HepG2 (cell line): ENCODE data around the gene APOC1. TPM values are rescaled to one million over a fixed set of nuclear protein-coding genes. Genes with fewer than 3 reads are reported as not detected.
A peak's percentile ranks its signal among the peaks of the same experiment; 100 is the strongest.

Experiments
- ASH2L ChIP-seq: fragments of 300-600, 200-600 bp; sonication (generic); IDR thresholded peaks from 2 replicates; pipeline ENCODE4 v1.7.0; 2017; ENCODE audit warnings: low read depth, mild to moderate bottlenecking, moderate library complexity, mixed read lengths, low read length; ENCODE audit not compliant: insufficient read length
- ATF7-NPFF ChIP-seq: sonication (generic); formaldehyde crosslinking; IDR thresholded peaks from 2 replicates; pipeline ENCODE4 v1.8.1; 2023; ENCODE audit warnings: mild to moderate bottlenecking, low read depth, missing genetic modification reagents, moderate library complexity
- ETV6 ChIP-seq: sonication (generic); formaldehyde crosslinking; conservative IDR thresholded peaks from 2 replicates; pipeline ENCODE4 v1.4.0; 2020; ENCODE audit warnings: missing genetic modification reagents
- KLF11 ChIP-seq: IDR thresholded peaks from 2 replicates; pipeline ENCODE4 v1.6.1; 2016; ENCODE audit warnings: missing compliant biosample characterization
- MXD4 ChIP-seq: IDR thresholded peaks from 2 replicates; pipeline ENCODE4 v1.6.1; 2016; ENCODE audit warnings: mild to moderate bottlenecking, missing biosample characterization, missing genetic modification reagents
- NFIB ChIP-seq: sonication (generic); formaldehyde crosslinking; IDR thresholded peaks from 2 replicates; pipeline ENCODE4 v1.9.0; 2021; ENCODE audit warnings: missing genetic modification reagents, mild to moderate bottlenecking, borderline replicate concordance
- NFYB ChIP-seq: sonication (generic); formaldehyde crosslinking; IDR thresholded peaks from 2 replicates; pipeline ENCODE4 v1.4.0; 2020; ENCODE audit warnings: missing genetic modification reagents
- NR2F1 ChIP-seq, 2 experiments: fragments of 450-650 bp in 1 of 2; formaldehyde crosslinking in 1 of 2; IDR thresholded peaks; 2 replicates each; pipeline versions ENCODE4 v1.5.0 to v1.6.1; 2016 to 2020; ENCODE audit warnings: mild to moderate bottlenecking in 1 of 2, missing compliant biosample characterization in 1 of 2, missing genetic modification reagents in 1 of 2, moderate library complexity in 1 of 2
- PITX1 ChIP-seq: sonication (generic); formaldehyde crosslinking; IDR thresholded peaks from 2 replicates; pipeline ENCODE4 v1.5.1; 2020; ENCODE audit warnings: mild to moderate bottlenecking, missing genetic modification reagents
- TBP ChIP-seq: sonication (generic); formaldehyde crosslinking; IDR thresholded peaks from 2 replicates; pipeline ENCODE4 v1.5.0; 2020; ENCODE audit warnings: missing genetic modification reagents
- TOE1 ChIP-seq: sonication (generic); formaldehyde crosslinking; IDR thresholded peaks from 2 replicates; pipeline ENCODE4 v1.4.0; 2020; ENCODE audit warnings: mild to moderate bottlenecking, missing genetic modification reagents
- XBP1 ChIP-seq: sonication (generic); formaldehyde crosslinking; IDR thresholded peaks from 2 replicates; pipeline ENCODE4 v1.5.0; 2020; ENCODE audit warnings: missing genetic modification reagents
- ZKSCAN8 ChIP-seq: IDR thresholded peaks from 2 replicates; pipeline ENCODE4 v1.6.1; 2016; ENCODE audit warnings: borderline replicate concordance, missing genetic modification reagents, missing compliant biosample characterization
- ZNF451 ChIP-seq: sonication (generic); formaldehyde crosslinking; IDR thresholded peaks from 2 replicates; pipeline ENCODE4 v1.5.0; 2020; ENCODE audit warnings: mild to moderate bottlenecking, missing genetic modification reagents
- ZNF460 ChIP-seq: sonication (generic); formaldehyde crosslinking; IDR thresholded peaks from 2 replicates; pipeline ENCODE4 v1.5.1; 2020; ENCODE audit warnings: missing genetic modification reagents, mild to moderate bottlenecking, borderline replicate concordance
- ZNF546 ChIP-seq: sonication (generic); formaldehyde crosslinking; conservative IDR thresholded peaks from 2 replicates; pipeline ENCODE4 v1.8.1; 2023; ENCODE audit warnings: mild to moderate bottlenecking, missing genetic modification reagents
- ZNF674 ChIP-seq: sonication (generic); formaldehyde crosslinking; IDR thresholded peaks from 2 replicates; pipeline ENCODE4 v1.5.0; 2020; ENCODE audit warnings: low read depth, mild to moderate bottlenecking, missing genetic modification reagents
- ZNF839 ChIP-seq: sonication (generic); formaldehyde crosslinking; IDR thresholded peaks from 2 replicates; pipeline ENCODE4 v1.4.0; 2020; ENCODE audit warnings: missing genetic modification reagents, mild to moderate bottlenecking, borderline replicate concordance
- polyA plus RNA-seq, 8 experiments: library from polyadenylated mRNA; depleted of rRNA in 3 of 8; stranded (reverse) in 7 of 8; unstranded in 1 of 8; fragments of >200 nt; fragmentation: Illumina TruSeq in 4 of 8; extraction: Trizol in 4 of 8; gene quantifications; 2 replicates each; pipeline versions ENCODE4 v1.2.1 to v1.2.3, GENCODE V29; 2011 to 2016; ENCODE audit warnings: low read depth in 4 of 8, missing spikeins in 1 of 8, mixed read lengths in 1 of 8; ENCODE audit not compliant: insufficient read depth in 1 of 8
- total RNA-seq, 5 experiments: library from RNA; depleted of rRNA; stranded (reverse); fragments of >200 nt; fragmentation: Illumina TruSeq; extraction: Trizol; gene quantifications; 2 replicates each; pipeline ENCODE4 v1.2.3, GENCODE V29; 2016; ENCODE audit warnings: low read depth in 1 of 5
- TF ChIP-seq, protein P1 (sequence below), 2 experiments: IDR thresholded peaks; 2 replicates each; pipeline ENCODE4 v1.6.1; 2011 to 2012; ENCODE audit warnings: low read length in 2 of 2, borderline replicate concordance in 1 of 2, low read depth in 1 of 2, mild to moderate bottlenecking in 1 of 2, moderate library complexity in 1 of 2
- TF ChIP-seq, protein P2 (sequence below): sonication (generic); formaldehyde crosslinking; IDR thresholded peaks from 2 replicates; pipeline ENCODE4 v1.4.0; 2020; ENCODE audit warnings: missing genetic modification reagents
- TF ChIP-seq, protein P3 (sequence below): sonication (generic); formaldehyde crosslinking; IDR thresholded peaks from 2 replicates; pipeline ENCODE4 v1.5.1; 2020; ENCODE audit warnings: mild to moderate bottlenecking, missing genetic modification reagents, borderline replicate concordance

Gene APOC1
- total and polyA plus RNA-seq, 2 of the 13 experiments (the other 11 are each of a cell fraction or from before 2014, with no cell fraction given), result 600 to 1,235 TPM

DNA sequence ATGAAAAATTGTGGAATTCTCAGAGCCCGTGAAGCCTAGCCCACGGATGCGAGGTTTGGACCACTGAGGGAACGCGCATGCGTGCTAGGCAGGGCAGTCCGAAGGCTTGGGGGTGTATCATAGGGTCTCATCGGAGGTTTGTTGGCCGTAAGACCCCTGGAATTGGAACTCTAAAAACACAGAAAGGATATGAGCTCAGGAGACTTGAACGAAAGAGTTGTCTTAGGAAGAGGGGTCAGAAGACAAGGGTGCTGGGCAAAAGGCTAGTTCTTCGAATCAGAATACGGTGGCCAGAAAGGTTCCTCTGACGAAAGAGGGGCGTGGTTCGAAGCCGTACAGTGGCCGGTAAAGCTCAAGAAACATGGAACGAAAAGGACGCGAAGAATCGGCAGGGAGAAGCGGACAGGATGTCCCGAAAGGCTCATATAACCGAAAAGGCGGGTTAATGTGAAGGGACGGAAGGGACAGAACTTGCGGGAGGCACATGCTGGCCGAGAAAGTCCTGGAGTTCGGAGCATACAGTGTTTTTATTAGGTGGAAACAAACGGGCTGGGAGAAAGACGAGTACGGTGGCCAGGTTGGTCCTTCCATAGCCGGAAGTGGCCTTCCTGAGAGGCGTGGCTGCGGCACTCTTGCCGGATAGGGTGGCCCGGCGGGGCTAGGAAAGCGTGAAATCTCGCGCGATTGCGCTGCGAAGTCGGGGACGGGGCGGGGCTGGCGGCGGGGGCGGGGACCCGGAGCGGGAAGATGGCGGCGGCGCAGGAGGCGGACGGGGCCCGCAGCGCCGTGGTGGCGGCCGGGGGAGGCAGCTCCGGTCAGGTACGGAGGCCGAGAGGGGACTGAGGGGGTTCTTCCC is 40.5 kb downstream of the APOC1 start, which contains the start of gene CLPTM1 (continued):
- TF ChIP-seq, protein P1, sequence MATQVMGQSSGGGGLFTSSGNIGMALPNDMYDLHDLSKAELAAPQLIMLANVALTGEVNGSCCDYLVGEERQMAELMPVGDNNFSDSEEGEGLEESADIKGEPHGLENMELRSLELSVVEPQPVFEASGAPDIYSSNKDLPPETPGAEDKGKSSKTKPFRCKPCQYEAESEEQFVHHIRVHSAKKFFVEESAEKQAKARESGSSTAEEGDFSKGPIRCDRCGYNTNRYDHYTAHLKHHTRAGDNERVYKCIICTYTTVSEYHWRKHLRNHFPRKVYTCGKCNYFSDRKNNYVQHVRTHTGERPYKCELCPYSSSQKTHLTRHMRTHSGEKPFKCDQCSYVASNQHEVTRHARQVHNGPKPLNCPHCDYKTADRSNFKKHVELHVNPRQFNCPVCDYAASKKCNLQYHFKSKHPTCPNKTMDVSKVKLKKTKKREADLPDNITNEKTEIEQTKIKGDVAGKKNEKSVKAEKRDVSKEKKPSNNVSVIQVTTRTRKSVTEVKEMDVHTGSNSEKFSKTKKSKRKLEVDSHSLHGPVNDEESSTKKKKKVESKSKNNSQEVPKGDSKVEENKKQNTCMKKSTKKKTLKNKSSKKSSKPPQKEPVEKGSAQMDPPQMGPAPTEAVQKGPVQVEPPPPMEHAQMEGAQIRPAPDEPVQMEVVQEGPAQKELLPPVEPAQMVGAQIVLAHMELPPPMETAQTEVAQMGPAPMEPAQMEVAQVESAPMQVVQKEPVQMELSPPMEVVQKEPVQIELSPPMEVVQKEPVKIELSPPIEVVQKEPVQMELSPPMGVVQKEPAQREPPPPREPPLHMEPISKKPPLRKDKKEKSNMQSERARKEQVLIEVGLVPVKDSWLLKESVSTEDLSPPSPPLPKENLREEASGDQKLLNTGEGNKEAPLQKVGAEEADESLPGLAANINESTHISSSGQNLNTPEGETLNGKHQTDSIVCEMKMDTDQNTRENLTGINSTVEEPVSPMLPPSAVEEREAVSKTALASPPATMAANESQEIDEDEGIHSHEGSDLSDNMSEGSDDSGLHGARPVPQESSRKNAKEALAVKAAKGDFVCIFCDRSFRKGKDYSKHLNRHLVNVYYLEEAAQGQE (IDR thresholded peaks at IDR 0.05; ENCODE audit: borderline replicate concordance in 1 of 2, low read depth in 1 of 2, low read length in 2 of 2), result no peak
- TF ChIP-seq PITX1 (CRISPR knock-in tag) (no peak; the same call in 1 of the 2 replicates), NFIB (CRISPR knock-in tag) (no peak), ASH2L (peak; percentile 97), TBP (CRISPR knock-in tag) (no peak), ZNF451 (CRISPR knock-in tag) (no peak), ATF7-NPFF (no peak), ZNF460 (CRISPR knock-in tag) (no peak; the same call in 1 of the 2 replicates), ZKSCAN8 (no peak), ZNF839 (CRISPR knock-in tag) (no peak), ZNF546 (CRISPR knock-in tag) (no peak), XBP1 (CRISPR knock-in tag) (no peak), TOE1 (no peak), NR2F1 (CRISPR knock-in tag; IDR thresholded peaks at IDR 0.05) (no peak), MXD4 (no peak), KLF11 (CRISPR knock-in tag) (0 out of 2 replicates have a peak, but pooled peaks have one; percentile 35), ETV6 (no peak), ZNF674 (CRISPR knock-in tag) (no peak), NFYB (CRISPR knock-in tag) (peak; percentile 80)
- TF ChIP-seq, protein P2, sequence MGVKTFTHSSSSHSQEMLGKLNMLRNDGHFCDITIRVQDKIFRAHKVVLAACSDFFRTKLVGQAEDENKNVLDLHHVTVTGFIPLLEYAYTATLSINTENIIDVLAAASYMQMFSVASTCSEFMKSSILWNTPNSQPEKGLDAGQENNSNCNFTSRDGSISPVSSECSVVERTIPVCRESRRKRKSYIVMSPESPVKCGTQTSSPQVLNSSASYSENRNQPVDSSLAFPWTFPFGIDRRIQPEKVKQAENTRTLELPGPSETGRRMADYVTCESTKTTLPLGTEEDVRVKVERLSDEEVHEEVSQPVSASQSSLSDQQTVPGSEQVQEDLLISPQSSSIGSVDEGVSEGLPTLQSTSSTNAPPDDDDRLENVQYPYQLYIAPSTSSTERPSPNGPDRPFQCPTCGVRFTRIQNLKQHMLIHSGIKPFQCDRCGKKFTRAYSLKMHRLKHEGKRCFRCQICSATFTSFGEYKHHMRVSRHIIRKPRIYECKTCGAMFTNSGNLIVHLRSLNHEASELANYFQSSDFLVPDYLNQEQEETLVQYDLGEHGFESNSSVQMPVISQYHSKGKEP (CRISPR knock-in tag), result no peak
- TF ChIP-seq, protein P3, sequence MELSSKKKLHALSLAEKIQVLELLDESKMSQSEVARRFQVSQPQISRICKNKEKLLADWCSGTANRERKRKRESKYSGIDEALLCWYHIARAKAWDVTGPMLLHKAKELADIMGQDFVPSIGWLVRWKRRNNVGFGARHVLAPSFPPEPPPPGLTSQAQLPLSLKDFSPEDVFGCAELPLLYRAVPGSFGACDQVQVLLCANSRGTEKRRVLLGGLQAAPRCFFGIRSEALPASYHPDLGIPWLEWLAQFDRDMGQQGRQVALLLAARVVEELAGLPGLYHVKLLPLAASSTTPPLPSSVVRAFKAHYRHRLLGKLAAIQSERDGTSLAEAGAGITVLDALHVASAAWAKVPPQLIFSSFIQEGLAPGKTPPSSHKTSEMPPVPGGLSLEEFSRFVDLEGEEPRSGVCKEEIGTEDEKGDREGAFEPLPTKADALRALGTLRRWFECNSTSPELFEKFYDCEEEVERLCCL (CRISPR knock-in tag), result no peak; the same call in 1 of the 2 replicates
